GM21786 (cell line): ENCODE results near the gene RASAL1.

Experiments used
- ATAC-seq: cut with Tn5 transposase; IDR thresholded peaks from one replicate; pipeline ENCODE4 v1.9.1; 2021; ENCODE audit not compliant: unreplicated experiment

Gene RASAL1

GRCh38 chr12:113135178-113136127, at the start of gene RASAL1:
Gene RASAL1 (minus strand): TSS chr12:113135761. CDS start chr12:113135462, 299 bp downstream.
- ATAC-seq = no peak

- ATAC-seq = peak; percentile 86
These were observed 49.3 kb upstream of the RASAL1 start for GRCh38 chr12:113184900-113185179.

- ATAC-seq = peak; percentile 37
These were observed 48.7 kb upstream of the RASAL1 start for GRCh38 chr12:113184098-113184899.

- no peak for ATAC-seq
These were observed 47.5 kb upstream of the RASAL1 start for GRCh38 chr12:113183030-113183589.

- ATAC-seq = no peak
These were observed 46.4 kb upstream of the RASAL1 start for GRCh38 chr12:113181975-113182374.

GRCh38 chr12:113180333-113180732, 44.8 kb upstream of the RASAL1 start:
- ATAC-seq = no peak

GRCh38 chr12:113179023-113179422, 43.5 kb upstream of the RASAL1 start:
- ATAC-seq = no peak

GRCh38 chr12:113174461-113175384, 39.2 kb upstream of the RASAL1 start:
- ATAC-seq = no peak

GRCh38 chr12:113173081-113173698, 37.6 kb upstream of the RASAL1 start:
- peak; percentile 81 for ATAC-seq

GRCh38 chr12:113172185-113172584, 36.6 kb upstream of the RASAL1 start:
- no peak for ATAC-seq

- no peak for ATAC-seq
These were observed 36.0 kb upstream of the RASAL1 start for GRCh38 chr12:113171543-113171942.

- ATAC-seq = no peak
These were observed 35.4 kb upstream of the RASAL1 start for GRCh38 chr12:113170926-113171325.

- no peak for ATAC-seq
These were observed 34.9 kb upstream of the RASAL1 start for GRCh38 chr12:113170457-113170856.

GRCh38 chr12:113169697-113170096, 34.1 kb upstream of the RASAL1 start:
- ATAC-seq = no peak

GRCh38 chr12:113167868-113168267, 32.3 kb upstream of the RASAL1 start:
- no peak for ATAC-seq

GRCh38 chr12:113165521-113166450, 30.2 kb upstream of the RASAL1 start:
- no peak for ATAC-seq

- no peak for ATAC-seq
These were observed 28.5 kb upstream of the RASAL1 start for GRCh38 chr12:113164014-113164413.

GRCh38 chr12:113163030-113163360, 27.4 kb upstream of the RASAL1 start:
- no peak for ATAC-seq
